D341Med (cell line): Measurements from ENCODE around the gene RCSD1.
"Not testable (repeated sequence)": the region's sequence is repeated elsewhere in the genome, so short reads cannot be mapped to it uniquely, and the experiment has no call there.

Experiments
- DNase-seq: peaks from one replicate; pipeline ENCODE4 v3.0.0; 2012; ENCODE audit warnings: low spot score

The RCSD1 gene

DNA sequence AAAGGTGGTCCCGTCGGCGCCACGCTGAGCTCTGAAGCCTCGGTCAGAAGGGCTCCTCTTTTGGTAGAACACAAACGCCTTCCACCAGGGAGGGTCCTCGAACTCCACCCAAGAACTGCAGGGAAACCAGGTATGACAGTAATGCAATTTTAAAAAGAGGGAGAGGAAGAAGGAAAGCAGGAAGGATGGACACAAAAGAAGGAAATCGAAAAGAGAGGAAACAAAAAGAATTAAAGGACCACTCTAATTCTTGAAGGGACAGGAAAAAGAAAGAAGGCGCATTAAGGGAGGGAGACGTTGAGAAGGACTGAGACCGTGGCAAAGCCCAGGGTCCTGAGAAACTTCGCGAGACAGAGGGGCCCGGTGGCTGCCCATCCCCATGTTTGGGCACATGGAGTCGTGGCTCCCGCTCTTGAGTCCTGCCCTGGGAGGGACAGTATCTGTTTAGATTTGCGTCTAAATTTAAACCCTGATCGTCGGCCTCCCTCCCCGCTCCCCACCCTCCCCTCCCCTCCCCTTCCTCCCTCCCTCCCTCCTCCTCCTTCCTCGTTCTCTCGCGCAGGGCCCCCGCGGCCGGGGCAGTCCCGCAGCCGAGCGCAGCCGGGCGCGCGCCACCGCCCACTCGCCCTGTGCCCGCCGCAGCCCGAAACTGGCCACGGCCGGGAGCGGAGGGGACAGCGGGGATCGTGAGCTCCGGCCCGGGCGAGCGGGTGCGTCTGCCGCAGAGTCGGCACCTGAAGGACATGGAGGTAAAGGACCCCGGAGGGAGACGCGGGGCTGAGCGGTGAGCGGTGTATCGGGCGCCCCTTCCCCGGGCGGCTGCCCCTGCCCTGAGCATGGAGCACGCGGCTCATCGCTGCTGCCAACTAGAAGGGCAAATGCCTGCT is at the start of gene RCSD1:
RCSD1 (plus strand) TSS at position 552 of the 887 bp plus-strand sequence; CDS start at position 744, 192 bp downstream.
- DNase-seq, result peak; percentile 58

- no peak for DNase-seq
Measured at GRCh38 chr1:167582064-167582463, 48.0 kb upstream of the RCSD1 start.

DNA sequence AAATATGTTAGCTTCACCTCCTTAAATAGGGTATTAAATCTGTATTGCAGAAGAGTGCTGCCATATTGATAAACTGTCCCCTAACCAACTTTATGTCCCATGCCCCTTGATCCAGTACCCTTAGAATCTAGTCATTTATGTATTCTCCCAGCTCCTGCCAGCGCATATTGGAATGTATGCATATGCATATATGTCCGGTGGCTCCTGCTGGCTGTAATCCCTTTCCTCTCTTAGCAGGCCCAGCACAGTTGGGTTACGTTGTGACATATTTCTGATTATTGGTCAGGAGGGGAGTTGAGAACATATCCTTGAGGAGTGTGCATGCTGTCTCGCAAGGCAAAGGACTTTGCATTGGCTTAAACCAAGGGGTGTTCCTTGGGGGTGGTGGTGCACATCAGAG is 47.3 kb upstream of the RCSD1 start:
- DNase-seq, result no peak

GRCh38 chr1:167584581-167584980 is 45.5 kb upstream of the RCSD1 start:
- no peak for DNase-seq

- DNase-seq, result no peak
Measured at GRCh38 chr1:167587342-167587741, 42.7 kb upstream of the RCSD1 start.

- DNase-seq, result no peak
Measured at GRCh38 chr1:167587872-167588271, 42.2 kb upstream of the RCSD1 start.

DNA sequence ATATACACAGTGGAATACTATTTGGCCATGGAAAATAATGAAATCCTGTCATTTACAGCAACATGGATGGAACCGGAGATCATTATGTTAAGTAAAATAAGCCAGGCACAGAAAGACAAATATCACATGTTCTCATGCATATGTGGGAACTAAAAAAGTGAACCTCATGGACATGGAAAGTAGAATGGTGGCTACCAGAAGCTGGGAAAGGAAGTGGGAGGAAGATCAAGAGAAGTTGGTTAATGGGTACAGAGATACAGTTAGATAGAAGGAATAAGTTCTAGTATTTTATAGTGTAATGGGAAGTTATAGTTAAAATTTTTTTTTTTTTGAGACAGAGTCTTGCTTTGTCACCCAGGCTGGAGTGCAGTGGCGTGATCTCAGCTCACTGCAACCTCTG is 41.7 kb upstream of the RCSD1 start:
- DNase-seq, result no peak

- DNase-seq, result no peak
Measured at GRCh38 chr1:167592475-167592874, 37.6 kb upstream of the RCSD1 start.

GRCh38 chr1:167593860-167594259 is 36.2 kb upstream of the RCSD1 start:
- DNase-seq, result no peak

- no peak for DNase-seq
Measured at GRCh38 chr1:167594822-167595221, 35.2 kb upstream of the RCSD1 start.

- peak; percentile 51 for DNase-seq
Measured at GRCh38 chr1:167599957-167600581, 30.0 kb upstream of the RCSD1 start.

DNA sequence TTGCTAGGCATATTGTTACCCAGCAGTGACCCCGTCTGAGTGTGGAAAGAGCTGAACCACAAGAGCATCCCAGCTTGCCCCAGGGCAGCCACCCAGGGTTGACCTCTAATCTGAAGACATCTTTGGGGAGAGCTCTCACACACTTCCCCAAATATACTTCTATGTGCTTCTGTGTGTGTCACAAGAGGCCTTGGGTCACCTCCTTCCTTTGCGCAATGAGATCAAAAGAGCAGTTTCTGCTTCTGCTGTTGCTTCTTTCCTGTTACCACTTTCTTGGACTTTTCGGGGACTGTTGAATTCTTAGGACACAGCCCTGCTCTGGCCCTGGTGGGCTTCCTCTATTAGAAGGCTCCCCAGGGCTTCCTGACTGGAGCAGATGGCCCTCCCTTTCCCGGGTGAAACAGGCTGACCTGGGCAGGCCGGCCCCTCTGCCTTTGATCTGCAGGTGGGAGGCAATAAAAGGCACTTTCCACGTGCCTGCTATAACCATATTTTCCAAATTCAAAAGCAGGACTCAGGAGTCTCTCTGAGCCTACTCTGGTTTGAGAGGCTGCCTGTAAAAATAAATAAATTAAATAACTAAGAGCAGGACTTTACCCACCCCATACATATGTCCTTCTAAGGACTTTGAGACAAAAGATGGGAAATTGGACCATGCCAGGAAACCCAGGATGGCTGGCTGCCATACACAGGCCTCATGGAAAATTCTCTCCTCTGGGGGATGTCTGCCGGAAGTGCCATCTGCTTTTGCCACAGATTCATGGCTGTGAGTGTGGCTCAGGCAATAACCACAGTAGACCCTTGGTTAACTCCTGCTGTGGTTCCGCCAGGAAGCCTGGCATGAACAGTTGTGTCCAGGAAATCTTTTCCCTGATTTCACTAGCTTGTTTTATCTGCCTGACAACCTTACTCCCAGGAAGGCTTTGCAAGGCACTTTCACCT is 28.3 kb upstream of the RCSD1 start:
- DNase-seq, result no peak

GRCh38 chr1:167602840-167603239 is 27.2 kb upstream of the RCSD1 start:
- DNase-seq, result no peak

GRCh38 chr1:167605576-167605975 is 24.5 kb upstream of the RCSD1 start:
- DNase-seq, result no peak

GRCh38 chr1:167611983-167612382 is 18.0 kb upstream of the RCSD1 start:
- no peak for DNase-seq

- no peak for DNase-seq
Measured at GRCh38 chr1:167612587-167613385, 17.2 kb upstream of the RCSD1 start.

DNA sequence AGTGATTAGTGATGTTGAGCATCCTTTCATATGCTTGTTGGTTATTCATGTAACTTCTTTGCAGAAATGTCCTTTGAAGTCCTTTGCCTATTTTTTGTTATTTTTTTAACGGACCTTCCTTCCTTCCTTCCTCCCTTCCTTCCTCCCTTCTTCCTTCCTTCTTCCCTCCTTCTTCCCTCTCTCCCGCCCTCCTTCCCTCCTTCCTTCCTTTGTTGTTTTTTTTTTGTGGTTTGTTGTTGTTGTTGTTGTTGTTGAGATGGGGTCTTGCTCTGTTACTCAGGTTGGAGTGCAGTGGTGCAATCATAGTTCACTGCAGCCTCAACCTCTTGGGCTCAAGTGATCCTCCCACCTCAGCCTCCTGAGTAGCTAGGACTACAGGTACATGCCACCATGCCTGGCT is 16.0 kb upstream of the RCSD1 start:
- DNase-seq, result not testable (repeated sequence)

GRCh38 chr1:167614851-167615250 is 15.2 kb upstream of the RCSD1 start:
- no peak for DNase-seq

GRCh38 chr1:167616521-167616920 is 13.5 kb upstream of the RCSD1 start:
- no peak for DNase-seq

DNA sequence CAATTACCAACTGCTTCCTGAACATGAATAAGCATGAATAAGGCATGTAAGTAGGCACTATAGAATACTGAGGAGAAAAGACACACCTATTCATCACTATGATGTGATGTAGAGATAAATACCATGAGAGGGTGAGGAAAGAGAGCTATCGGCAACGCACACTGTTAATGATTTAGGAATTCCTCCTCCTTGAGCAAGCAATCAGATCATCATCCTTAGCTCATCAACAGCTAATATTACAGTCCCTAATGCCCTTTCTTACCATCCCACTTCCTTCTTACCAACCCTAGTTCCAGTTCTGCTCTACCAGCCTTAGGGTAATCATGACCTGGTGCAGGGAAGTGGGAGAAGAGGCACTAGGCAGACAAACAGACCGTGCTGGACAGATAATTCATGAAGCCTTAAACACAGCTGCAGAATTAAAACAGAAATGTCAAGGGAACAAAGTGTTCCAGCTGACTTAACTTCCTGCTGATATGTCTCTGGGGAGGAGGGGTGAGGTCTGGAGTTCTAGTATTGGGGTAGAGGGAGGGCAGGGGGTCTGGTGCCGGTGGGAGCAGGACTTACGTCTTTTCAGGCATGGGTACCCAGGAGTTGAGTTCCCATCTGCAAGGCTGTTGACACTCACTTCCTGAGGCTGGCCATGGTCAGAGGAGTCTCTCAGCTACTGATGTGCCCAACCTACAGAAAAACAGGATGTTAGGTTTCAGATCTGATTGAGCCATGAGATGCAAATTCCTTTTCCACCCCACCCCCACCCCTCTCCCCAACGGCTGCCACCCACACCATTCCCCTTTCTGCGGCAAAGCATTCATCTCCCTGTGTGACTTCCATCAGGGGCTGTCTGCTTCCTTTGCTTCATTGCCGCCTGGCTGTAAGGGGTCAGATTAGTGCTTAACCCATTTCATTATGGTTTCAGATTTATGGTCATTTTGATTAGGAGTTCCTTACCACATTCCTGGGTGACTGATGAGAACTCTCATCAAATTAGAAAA is 12.6 kb upstream of the RCSD1 start:
- DNase-seq, result no peak
